Measurements from ENCODE around the gene SECTM1. TPM values are rescaled to one million over a fixed set of nuclear protein-coding genes. Genes with fewer than 3 reads are reported as not detected.

SECTM1 gene
- total RNA-seq, 4 donors from 2014 or later = 9.5 to 17.5 (median 14.7) TPM

DNA sequence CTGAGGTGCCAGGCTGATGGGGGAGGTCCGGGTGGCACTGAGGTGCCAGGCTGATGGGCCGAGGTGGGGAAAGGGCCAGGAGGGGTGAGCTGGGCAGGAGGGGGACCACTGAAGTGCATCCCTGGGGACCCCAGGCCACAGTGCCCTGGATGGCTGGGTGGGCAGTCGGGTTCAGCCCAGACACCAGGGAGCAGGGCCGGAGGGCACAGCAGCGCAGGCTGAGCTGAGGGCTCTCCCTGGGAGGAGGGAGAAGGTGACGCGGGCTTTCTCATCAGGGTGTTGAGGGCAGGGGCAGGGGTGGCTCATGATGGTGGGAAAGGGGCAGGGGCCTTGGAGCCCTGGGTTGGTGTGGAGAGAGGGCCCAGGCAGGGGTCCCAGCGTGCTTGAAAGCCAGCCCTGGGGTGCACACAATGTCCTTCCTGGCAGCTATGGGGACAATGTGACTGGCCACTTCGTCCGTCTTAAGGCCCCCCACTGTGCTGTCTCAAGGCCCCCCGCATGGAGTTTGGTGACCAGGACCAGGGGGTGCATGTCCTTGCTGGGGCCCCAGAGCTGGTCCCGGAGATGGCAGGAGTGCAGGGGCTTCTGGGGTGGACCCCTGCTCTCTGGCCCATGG, 32.2 kb downstream of the SECTM1 start:
- TF ChIP-seq, protein P1, sequence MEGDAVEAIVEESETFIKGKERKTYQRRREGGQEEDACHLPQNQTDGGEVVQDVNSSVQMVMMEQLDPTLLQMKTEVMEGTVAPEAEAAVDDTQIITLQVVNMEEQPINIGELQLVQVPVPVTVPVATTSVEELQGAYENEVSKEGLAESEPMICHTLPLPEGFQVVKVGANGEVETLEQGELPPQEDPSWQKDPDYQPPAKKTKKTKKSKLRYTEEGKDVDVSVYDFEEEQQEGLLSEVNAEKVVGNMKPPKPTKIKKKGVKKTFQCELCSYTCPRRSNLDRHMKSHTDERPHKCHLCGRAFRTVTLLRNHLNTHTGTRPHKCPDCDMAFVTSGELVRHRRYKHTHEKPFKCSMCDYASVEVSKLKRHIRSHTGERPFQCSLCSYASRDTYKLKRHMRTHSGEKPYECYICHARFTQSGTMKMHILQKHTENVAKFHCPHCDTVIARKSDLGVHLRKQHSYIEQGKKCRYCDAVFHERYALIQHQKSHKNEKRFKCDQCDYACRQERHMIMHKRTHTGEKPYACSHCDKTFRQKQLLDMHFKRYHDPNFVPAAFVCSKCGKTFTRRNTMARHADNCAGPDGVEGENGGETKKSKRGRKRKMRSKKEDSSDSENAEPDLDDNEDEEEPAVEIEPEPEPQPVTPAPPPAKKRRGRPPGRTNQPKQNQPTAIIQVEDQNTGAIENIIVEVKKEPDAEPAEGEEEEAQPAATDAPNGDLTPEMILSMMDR (IDR thresholded peaks at IDR 0.05; ENCODE audit: low read depth) = no peak

DNA sequence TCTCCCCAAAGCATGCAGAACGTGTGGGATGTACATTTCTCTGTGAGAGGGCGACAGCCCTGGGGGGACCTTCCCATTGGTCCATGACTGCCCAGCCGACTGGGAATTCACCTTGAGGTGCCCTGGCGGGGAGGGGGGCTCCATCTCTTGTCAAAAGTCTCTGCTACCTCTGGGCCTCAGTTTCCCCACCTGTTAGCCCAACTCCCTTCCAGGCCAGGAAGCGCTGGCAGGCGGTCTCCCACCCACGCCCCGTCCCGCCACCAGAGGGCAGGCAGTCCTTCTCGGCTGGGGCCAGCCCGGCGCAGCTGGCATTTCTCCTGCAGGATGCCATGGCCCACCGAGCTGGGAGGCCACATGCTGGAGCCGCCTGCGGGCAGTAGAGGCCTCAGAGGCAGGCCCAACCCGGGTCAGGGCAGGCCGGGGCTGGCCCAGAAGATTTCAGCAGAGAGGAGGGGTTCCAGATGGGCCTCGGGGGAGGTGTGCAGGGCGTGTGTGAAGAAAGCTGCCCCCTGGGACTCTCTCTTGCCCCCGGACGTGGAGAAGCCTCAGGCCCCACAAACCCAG, 32.8 kb downstream of the SECTM1 start:
- TF ChIP-seq, protein P1 (IDR thresholded peaks at IDR 0.05; ENCODE audit: low read depth) = no peak

- TF ChIP-seq, protein P1 (IDR thresholded peaks at IDR 0.05; ENCODE audit: low read depth) = no peak
Measured at GRCh38 chr17:82300228-82300627, 33.3 kb downstream of the SECTM1 start.

GRCh38 chr17:82299452-82299851, 34.1 kb downstream of the SECTM1 start:
- TF ChIP-seq, protein P1 (IDR thresholded peaks at IDR 0.05; ENCODE audit: low read depth) = no peak

DNA sequence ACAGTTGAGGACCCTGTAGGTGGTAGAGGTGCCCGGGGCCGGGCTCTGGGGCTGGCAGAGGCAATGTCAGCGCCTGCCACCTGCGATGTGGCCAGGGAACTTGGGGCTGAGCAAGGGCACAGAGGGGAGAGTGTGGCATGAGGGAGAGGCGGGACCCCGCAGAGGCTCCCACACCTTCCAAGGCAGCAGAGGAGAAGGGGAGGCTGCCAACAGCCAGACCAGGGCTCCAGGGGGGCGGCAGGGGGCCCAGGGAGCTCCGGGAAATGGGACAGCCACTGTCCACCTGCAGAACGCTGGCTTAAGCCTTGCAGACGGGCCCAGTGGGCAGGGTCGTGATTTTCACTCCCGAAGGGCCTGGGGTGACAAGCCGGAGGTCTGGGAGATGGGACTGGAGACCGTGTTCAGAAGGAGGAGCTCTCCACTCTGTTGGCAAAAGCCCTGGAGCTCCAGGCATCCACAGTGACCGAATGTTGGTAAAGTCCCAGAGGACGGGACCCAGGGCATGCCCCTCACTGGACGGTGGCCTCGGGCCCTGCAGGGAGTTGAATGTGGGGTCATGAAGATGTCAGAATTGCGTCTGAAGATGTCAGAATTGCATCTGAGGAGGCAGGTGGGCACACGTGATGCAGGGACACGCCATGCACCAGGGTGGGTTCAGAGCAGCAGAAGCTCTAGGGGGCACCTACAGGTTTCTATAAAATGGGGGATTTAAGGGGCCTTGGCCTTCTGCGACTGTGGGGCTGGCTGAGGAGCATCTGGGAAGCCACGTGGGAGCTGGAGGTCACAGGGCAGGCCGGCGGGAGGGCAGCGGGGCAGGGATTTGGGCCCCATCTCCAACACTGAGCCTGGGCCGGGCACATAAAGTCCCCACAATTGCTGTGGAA, 34.8 kb downstream of the SECTM1 start:
- TF ChIP-seq, protein P1 (IDR thresholded peaks at IDR 0.05; ENCODE audit: low read depth) = no peak

GRCh38 chr17:82297714-82298537, 35.6 kb downstream of the SECTM1 start:
- TF ChIP-seq, protein P1 (IDR thresholded peaks at IDR 0.05; ENCODE audit: low read depth) = no peak

Data from subcutaneous adipose tissue (tissue), 4 donors.